ENCODE data around the gene SMYD3.

The SMYD3 gene

GRCh38 chr1:246069581-246069980 is 437.5 kb downstream of the SMYD3 start:
- no peak for TF ChIP-seq ZNF10 (tag by site-specific recombination; IDR thresholded peaks at IDR 0.05)
- Histone ChIP-seq H3K4me3 (ENCODE audit: low read depth, low read length) (no peak overlapping the region), H3K4me1 (ENCODE audit: control insufficient read depth, insufficient read depth, low read length) (no peaks in the 10 kb centered on the region), H3K27ac (ENCODE audit: extremely low read depth, low read depth, low read length) (no peak overlapping the region), H3K9me3 (ENCODE audit: control insufficient read depth, insufficient read depth, low read depth, low read length) (no peaks in the 10 kb centered on the region), H3K36me3 (ENCODE audit: control insufficient read depth in 2 of 2, insufficient read depth in 1 of 2, low read length in 2 of 2) (no peaks in the 10 kb centered on the region)
- ChIA-PET POLR2A (no interaction called here), CTCF (no interaction called here)

- Histone ChIP-seq H3K9me3 (ENCODE audit: control insufficient read depth, insufficient read depth, low read depth, low read length) (no peaks in the 10 kb centered on the region), H3K27ac (ENCODE audit: extremely low read depth, low read depth, low read length) (no peak overlapping the region), H3K4me3 (ENCODE audit: low read depth, low read length) (no peak overlapping the region), H3K4me1 (ENCODE audit: control insufficient read depth, insufficient read depth, low read length) (no peaks in the 10 kb centered on the region), H3K36me3 (ENCODE audit: control insufficient read depth in 2 of 2, insufficient read depth in 1 of 2, low read length in 2 of 2) (no peaks in the 10 kb centered on the region)
- TF ChIP-seq, protein P1, sequence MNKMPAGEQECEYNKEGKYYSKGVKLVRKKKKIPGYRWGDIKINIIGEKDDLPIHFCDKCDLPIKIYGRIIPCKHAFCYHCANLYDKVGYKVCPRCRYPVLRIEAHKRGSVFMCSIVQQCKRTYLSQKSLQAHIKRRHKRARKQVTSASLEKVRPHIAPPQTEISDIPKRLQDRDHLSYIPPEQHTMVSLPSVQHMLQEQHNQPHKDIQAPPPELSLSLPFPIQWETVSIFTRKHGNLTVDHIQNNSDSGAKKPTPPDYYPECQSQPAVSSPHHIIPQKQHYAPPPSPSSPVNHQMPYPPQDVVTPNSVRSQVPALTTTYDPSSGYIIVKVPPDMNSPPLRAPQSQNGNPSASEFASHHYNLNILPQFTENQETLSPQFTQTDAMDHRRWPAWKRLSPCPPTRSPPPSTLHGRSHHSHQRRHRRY (tag by site-specific recombination; IDR thresholded peaks at IDR 0.05) = no peak
- no peak for TF ChIP-seq HIC1 (tag by site-specific recombination; IDR thresholded peaks at IDR 0.05)
- no peak for TF ChIP-seq ZNF221 (tag by site-specific recombination; IDR thresholded peaks at IDR 0.05; ENCODE audit: borderline replicate concordance)
- TF ChIP-seq GLIS2 (tag by site-specific recombination; IDR thresholded peaks at IDR 0.05) = no peak
- no peak for TF ChIP-seq SP2 (tag by site-specific recombination; IDR thresholded peaks at IDR 0.05)
- TF ChIP-seq KLF10 (tag by site-specific recombination; IDR thresholded peaks at IDR 0.05) = no peak
- no peak for TF ChIP-seq ZNF350 (tag by site-specific recombination; IDR thresholded peaks at IDR 0.05)
- no peak for TF ChIP-seq ZNF324 (tag by site-specific recombination; IDR thresholded peaks at IDR 0.05)
- ChIA-PET CTCF (no interaction called here), POLR2A (no interaction called here)
Measured at GRCh38 chr1:246068619-246069509, 438.2 kb downstream of the SMYD3 start.

- ChIA-PET CTCF (no interaction called here), POLR2A (no interaction called here)
- Histone ChIP-seq H3K4me3 (ENCODE audit: low read depth, low read length) (no peak overlapping the region), H3K27ac (ENCODE audit: extremely low read depth, low read depth, low read length) (no peak overlapping the region), H3K4me1 (ENCODE audit: control insufficient read depth, insufficient read depth, low read length) (no peaks in the 10 kb centered on the region), H3K36me3 (ENCODE audit: control insufficient read depth in 2 of 2, insufficient read depth in 1 of 2, low read length in 2 of 2) (no peaks in the 10 kb centered on the region), H3K9me3 (ENCODE audit: control insufficient read depth, insufficient read depth, low read depth, low read length) (no peaks in the 10 kb centered on the region)
- TF ChIP-seq CTCF (tag by site-specific recombination; IDR thresholded peaks at IDR 0.05) = no peak
- TF ChIP-seq GLI2 (tag by site-specific recombination; IDR thresholded peaks at IDR 0.05; ENCODE audit: borderline replicate concordance, low read depth) = no peak
- TF ChIP-seq ZBTB1 (tag by site-specific recombination; IDR thresholded peaks at IDR 0.05) = no peak
- TF ChIP-seq ZNF776 (tag by site-specific recombination; IDR thresholded peaks at IDR 0.05; ENCODE audit: borderline replicate concordance) = no peak
- no peak for TF ChIP-seq SCRT2 (tag by site-specific recombination; IDR thresholded peaks at IDR 0.05)
- no peak for TF ChIP-seq ZNF221 (tag by site-specific recombination; IDR thresholded peaks at IDR 0.05; ENCODE audit: borderline replicate concordance)
- TF ChIP-seq SETDB1 (IDR thresholded peaks at IDR 0.05; ENCODE audit: insufficient read length, low read length) = no peak
- TF ChIP-seq ZNF624 (tag by site-specific recombination; IDR thresholded peaks at IDR 0.05) = no peak
Measured at GRCh38 chr1:246068217-246068512, 438.9 kb downstream of the SMYD3 start.
